ENCODE measurements around the gene PTGER2.

PTGER2 gene, protein sequence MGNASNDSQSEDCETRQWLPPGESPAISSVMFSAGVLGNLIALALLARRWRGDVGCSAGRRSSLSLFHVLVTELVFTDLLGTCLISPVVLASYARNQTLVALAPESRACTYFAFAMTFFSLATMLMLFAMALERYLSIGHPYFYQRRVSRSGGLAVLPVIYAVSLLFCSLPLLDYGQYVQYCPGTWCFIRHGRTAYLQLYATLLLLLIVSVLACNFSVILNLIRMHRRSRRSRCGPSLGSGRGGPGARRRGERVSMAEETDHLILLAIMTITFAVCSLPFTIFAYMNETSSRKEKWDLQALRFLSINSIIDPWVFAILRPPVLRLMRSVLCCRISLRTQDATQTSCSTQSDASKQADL

DNA sequence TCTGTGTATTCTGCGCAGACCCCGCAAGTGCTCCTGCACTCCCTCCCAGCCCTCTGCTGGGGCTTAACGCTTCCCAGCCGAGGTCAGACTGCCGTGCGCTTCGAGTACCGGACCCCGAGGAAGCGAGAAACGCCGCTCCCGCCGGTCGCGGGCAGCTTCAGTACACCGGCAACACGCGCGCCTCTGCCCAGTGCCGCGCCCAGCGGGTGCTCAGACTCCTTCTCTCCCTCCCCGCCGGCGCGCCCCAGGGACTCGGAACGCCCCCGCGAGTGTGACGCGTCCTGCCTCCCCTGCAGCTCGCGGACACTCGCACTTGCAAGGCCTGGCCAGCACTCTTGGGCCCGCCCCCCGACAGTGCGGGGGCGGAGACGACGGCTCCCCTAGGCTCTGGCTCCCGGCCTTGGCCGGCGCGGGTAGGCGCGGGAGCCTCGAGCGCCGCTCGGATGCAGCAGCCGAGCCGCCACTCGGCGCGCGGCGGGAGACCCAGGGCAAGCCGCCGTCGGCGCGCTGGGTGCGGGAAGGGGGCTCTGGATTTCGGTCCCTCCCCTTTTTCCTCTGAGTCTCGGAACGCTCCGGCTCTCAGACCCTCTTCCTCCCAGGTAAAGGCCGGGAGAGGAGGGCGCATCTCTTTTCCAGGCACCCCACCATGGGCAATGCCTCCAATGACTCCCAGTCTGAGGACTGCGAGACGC is at the start of gene PTGER2:
PTGER2 (plus strand) TSS at position 410 of the 692 bp plus-strand sequence; CDS start at position 647, 237 bp downstream.
- DNase-seq = peak; percentile 79

DNA sequence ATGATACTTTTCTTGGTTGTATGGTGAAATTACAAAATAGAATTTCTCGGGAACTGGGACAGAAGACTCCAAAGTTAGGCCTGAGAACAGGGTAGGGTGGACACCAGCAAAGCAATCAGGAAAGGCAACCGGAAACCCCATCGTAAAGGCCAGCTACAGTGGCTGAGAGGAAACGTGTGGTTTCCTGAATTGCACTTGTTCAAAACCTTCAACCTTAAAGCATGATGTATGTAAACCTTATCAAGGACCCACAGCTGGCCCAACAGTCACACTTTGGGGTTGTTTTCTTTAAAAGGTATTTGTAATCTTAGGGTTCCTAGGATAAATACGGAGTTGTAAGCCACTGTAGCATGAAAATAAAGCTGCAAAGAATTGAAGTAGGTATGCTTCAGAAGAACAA is 48.9 kb upstream of the PTGER2 start:
- no peak for DNase-seq

DNA sequence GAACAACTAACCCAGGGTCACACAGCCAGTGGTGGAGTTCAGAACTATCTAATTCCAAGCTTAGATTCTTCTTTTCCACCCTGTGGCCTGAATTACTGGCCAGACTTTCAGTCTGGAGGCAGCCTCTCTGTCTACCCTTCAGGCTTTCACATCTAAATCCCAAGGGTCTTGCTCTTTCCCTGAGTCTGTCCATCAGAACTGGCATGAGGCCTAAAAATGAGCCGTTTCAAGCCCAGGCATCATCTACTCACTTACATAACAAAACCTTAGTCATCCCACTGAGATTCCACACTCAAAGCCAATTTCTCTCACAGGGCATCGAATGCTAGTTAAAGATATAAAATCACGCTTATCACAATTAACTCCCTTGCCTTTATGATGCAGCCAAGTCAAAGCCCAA is 47.9 kb upstream of the PTGER2 start:
- DNase-seq = no peak

DNA sequence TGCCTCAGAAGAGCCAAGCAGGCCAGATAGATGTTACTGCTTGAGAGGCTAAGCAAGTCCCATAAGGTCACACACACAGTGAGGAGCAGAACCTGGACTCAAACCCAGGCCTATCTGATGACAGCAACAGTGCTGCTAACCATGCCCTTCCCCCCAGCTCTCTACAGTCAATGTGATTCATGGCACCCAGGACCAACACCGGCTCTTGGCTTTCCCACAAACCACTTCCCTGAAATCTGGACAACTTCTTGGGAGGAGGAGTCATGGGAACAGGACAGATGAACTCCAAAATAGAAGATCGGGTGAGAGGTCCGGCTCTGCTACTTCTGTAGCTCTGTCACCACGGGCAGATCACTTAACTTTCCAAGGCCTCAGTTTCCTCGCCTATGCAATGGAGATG is 47.3 kb upstream of the PTGER2 start:
- no peak for DNase-seq

DNA sequence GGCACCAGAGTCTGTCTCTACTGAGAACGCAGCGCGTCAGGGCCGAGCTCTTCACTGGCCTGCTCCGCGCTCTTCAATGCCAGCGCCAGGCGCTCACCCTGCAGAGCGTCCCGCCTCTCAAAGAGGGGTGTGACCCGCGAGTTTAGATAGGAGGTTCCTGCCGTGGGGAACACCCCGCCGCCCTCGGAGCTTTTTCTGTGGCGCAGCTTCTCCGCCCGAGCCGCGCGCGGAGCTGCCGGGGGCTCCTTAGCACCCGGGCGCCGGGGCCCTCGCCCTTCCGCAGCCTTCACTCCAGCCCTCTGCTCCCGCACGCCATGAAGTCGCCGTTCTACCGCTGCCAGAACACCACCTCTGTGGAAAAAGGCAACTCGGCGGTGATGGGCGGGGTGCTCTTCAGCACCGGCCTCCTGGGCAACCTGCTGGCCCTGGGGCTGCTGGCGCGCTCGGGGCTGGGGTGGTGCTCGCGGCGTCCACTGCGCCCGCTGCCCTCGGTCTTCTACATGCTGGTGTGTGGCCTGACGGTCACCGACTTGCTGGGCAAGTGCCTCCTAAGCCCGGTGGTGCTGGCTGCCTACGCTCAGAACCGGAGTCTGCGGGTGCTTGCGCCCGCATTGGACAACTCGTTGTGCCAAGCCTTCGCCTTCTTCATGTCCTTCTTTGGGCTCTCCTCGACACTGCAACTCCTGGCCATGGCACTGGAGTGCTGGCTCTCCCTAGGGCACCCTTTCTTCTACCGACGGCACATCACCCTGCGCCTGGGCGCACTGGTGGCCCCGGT is 46.4 kb upstream of the PTGER2 start, which contains the start of gene PTGDR:
PTGDR (plus strand) TSS at position 198 of the 778 bp plus-strand sequence; CDS start at position 315, 117 bp downstream.
- DNase-seq = peak; percentile 66

DNA sequence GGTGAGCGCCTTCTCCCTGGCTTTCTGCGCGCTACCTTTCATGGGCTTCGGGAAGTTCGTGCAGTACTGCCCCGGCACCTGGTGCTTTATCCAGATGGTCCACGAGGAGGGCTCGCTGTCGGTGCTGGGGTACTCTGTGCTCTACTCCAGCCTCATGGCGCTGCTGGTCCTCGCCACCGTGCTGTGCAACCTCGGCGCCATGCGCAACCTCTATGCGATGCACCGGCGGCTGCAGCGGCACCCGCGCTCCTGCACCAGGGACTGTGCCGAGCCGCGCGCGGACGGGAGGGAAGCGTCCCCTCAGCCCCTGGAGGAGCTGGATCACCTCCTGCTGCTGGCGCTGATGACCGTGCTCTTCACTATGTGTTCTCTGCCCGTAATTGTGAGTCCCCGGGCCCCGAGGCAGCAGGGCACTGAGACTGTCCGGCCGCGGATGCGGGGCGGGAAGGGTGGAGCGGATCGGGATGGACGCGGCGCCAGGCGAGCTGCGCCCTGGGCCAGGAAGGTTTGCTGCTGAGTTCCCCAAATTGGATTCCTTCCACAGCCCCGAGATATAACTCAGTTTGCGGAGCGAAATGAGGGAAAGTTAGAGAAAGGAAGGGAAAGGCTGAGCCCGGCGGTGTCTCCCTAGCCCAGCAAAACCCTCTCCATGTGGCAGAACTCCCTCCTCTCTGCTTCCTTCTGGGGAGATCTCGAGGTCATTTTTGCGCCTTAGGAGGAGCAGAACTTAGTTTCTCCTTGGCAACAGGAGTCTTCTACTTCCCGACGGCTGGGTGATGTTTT is 45.6 kb upstream of the PTGER2 start:
- DNase-seq = no peak

DNA sequence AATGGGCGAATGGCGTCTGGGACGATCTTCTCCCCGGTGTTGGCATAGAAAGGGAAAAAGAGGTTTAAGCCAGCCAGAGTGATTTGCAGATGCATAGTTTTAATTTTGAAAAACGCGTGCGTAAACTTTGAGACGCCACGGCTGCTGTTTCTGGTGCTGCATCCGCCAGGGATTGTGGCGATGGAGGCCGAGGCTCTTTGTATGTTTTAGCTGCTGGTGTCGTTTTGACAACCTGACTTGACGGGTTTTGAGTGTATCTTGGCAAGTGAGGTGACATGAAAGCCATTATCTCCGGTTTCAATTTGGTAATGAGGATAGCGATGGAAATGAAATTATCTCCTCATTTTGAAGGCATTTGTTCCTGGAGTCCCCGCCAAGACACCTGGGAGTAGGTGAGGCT is 45.0 kb upstream of the PTGER2 start:
- DNase-seq = no peak

DNA sequence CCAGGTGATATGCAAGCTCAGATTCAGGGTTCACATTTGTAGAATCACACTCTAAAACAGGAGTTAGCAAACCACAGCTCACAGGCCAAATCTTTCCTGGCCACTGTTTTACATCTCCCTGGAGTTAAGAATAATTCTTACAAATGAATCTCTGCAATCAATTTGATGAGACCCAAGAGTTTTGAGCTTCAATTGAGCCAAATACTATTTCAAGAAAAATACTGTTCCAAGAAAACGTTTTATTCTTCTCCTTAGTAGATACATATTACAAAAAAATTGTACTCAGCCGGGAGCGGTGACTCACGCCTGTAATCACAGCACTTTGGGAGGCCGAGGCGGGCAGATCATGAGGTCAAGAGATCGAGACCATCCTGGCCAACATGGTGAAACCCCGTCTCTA is 44.1 kb upstream of the PTGER2 start:
- no peak for DNase-seq

DNA sequence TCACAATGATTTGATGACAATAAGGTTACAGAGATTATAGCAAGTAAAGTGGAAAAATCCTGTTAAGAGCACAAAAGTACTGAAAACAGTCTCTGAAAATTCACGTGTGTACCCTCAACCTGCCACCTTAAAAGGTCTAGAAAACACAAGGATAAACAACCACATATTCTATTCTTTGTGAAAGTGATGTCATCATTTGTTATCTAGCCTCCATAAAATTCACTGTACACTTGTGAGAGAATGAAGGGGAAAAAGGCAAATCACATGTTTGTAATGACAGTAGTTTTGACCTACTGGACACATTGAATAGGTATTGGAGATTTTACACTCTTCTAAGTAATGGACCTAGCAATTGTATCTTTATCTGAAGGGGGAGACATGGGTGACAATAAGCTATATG is 42.6 kb upstream of the PTGER2 start:
- no peak for DNase-seq

DNA sequence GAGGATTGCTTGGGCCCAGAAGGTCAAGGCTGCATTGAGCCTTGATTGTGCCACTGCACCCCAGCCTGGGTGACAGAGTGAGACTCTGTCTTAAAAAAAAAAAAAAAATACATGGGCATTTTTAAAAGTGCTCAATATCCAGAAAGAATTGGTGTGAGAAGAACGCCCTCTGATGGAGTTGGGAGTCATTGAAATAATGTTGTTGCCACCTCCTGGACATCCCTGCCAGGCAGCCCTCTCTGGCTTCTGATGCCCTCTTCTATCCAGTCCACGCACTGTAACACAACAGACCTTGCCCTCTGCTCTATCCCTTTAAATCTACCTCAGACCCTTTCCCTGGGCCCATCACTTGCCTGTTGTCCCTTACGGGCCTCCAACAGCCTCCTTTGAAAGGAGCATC is 41.7 kb upstream of the PTGER2 start:
- DNase-seq = no peak

DNA sequence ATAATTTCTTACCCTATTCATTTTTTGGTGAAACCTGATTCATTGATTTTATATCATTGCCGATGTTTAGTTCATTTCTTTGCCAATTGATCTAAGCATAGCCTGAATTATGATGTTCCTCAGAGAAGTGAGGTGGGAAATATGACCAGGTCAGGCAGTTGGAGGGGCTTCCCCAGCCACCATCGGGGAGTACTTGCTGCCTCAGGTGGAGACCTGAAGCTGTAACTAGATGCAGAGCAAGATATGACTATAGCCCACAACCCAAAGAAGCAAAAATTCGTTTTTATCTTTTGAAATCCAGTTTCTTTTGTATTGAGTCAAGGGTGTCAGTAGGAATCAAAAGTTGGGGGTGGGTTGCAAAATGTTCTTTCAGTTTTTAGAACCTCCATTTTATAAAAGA is 38.7 kb upstream of the PTGER2 start:
- DNase-seq = no peak

DNA sequence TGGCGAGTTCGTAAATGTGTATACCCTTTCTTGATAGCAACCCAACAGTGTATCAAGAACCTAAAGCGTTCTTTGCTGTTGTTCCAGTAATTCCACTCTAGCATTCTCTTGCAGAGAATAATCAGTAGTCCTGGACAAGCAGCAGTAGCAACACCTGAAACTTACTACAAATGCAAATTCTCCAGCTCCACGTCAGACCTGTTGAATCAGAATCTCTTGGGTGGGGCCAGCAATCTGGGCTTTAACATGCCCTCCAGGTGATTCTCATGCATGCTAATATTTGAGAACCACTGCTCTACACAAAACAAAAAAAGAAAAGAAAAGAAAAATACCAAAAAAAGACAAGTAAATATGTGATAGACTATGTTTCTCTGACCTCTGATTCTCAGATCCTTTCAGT is 36.6 kb upstream of the PTGER2 start:
- DNase-seq = no peak

DNA sequence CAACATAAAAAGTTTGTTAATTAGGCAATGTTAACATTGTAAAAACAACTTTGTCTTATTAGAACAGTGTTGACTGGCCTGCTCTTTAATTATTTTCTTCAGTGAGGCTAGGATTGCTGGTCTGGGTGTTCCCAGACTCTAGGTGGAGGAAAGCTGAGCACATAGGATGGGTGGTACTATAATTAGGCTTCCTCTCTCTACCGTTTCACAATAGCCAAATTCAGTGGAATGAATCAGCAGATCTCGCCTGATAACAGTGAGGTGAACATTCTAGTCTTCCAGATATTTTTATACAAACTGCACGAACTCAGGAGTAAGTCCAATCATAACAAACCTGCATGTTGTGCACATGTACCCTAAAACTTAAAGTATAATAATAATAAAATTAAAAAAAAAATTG is 34.7 kb upstream of the PTGER2 start:
- no peak for DNase-seq

DNA sequence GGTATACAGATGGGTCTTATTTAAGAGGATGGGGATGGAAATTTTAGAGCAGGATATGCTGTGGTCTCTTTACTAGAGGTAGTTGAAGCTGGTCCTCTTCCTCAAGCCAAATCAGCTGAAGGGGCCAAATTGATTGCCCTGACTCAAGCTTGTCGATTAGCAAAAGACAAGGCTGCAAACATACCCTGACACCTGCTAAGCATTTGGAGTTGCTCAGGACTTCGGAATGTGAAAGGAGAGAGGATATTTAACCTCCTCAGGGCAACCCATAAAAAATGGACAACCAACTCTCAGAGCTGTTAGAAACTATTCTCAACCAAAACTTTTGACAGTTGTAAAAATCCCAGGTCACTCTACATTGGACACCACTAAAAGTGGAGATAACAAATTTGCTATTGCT is 31.0 kb upstream of the PTGER2 start:
- DNase-seq = no peak

DNA sequence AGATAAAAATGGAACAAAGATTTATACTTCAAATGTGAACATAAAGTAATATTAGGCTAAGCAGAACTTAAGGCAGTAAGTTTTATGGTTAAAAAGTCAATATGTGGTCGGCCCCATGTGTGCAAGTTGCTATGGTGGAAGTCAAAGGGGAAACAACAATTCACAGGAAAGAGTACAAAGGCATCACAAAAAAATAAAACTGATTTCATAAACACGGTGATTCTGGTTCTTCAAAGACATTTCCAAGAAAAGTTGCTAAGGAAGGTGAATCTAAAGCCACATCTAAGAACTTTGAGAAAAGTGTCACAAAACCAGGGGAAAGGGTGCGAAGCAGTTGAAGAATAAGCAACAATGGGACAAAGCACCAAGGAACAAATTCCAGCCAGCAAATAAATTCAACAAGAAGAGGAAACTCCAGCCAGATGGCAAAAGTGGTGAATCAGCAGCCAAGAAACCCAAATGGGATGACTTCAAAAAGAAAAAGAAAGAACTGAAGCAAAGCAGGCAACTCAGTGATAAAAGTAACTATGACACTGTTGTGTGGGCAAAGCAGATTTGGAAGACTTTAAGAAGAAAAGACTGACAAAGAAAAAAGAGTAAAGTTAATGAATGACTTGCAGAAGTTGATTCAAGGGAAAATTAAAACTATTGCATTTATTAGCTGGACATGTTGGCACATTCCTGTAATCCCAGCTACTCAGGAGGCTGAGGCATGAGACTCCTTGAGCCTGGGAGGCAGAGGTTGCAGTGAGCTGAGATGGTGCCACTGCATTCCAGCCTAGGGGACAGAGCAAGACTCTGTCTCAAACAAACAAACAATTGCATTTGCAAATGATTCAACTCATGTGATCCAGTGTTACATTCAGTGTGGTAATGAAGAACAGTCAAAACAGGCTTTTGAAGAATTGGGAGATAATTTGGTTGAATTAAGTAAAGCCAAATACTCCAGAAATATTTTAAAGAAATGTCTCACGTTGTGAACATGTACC is 27.2 kb upstream of the PTGER2 start:
- DNase-seq = no peak

DNA sequence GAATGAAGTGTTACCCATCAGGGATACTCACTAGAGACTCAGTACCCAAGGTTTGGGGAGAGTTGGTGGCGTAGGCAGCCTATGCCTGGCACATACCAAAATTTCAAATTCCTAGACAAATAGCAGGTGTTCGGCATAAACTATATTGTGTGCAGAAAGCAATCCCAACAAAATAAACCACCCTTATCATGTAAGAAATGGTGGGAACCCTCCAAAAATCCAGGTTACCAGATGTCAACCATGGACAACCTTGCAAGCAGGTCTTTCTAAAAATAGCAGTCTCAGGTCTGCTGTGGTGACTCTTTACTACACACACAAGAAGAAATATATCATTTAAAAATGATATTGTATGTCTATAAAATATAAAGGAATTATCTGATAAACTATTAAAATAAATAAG is 17.7 kb upstream of the PTGER2 start:
- no peak for DNase-seq

DNA sequence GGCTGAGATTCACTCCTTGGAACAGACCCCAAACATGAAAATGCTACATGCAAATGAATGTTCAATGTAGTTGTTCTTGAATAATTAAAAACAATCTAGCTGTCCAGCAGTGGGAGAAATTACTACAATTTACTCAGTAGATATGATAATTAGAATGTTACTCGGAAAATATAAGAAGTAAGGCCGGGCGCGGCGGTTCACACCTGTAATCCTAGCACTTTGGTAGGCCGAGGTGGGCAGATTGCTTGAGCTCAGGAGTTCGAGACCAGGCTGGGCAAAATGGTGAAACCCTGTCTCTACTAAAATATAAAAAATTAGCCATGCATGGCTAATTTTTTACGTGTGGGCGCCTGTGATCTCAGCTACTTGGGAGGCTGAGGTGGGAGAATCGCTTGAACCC is 15.3 kb upstream of the PTGER2 start:
- no peak for DNase-seq

DNA sequence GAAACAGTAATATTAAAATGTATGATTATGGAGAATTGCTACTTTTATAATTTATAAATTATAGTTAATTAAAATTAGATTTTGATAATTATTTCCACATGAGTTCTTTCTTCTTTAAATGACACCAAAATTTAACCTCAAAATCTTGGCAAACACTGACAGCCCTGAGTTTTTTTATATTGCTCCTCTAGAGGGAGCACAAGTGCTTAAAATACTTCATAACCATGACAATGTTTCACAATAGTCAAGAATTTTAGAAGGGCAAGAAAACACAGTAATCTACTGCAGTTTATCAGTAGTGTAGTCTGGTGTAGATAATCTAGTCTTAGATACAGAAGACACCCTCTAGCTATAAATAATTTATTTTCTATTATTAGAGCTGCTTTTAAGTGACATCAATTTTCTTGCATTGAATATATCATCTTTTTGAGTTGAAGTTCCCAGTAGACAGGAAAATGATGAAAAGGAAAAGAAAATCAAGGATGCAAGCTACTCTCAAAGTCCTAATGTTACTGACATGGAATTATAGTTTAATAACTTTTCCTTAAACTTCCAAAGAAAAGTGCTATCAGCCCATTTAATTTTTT is 14.3 kb upstream of the PTGER2 start:
- peak; percentile 81 for DNase-seq

DNA sequence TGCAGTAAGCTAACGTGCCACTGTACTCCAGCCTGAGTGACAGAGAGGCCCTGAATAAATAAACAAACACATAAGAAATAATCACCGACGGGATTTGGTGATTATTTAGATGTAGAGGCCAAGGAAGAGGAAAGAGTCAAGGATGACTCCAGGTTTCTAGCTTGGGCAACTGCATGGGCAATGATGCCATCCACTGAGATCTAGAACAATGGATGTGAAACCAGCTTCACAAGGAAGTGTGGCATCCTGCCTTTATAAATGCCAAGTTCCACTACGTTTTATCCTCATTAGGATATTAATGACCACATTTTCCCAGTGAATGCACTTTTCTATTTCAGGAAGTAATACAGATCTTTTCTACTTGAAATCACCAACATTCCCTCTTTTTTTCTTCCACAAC is 10.9 kb upstream of the PTGER2 start:
- DNase-seq = no peak

DNA sequence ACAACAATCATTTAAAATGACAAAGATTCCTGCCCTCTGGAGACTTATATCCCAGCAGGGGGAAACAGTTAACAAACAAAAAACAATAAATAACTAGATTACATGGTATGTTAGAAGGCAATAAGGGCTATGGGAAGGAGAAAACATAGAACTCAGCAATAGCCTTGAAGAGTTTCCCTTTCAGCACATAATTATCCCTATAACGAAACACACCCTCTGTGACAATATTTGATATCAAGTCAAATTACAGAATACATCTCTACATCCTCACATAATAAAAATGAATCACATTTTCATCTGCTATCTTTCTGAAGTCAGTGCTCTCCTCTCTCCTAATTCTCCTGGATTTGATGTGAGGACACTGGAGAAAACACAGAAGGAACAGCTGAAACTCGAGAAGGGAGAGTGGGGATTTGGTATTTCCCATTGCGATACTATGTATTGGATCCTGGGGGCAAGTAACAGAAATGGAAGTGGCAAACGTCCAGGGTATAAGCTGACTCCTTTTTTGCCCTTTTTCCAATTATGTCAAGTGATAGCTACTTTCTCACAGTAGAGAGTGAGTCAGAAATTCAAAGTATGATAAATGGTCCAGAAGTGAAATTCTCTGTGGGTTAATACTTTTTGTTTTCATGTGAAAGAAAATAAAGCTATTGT is 9.7 kb upstream of the PTGER2 start:
- no peak for DNase-seq

DNA sequence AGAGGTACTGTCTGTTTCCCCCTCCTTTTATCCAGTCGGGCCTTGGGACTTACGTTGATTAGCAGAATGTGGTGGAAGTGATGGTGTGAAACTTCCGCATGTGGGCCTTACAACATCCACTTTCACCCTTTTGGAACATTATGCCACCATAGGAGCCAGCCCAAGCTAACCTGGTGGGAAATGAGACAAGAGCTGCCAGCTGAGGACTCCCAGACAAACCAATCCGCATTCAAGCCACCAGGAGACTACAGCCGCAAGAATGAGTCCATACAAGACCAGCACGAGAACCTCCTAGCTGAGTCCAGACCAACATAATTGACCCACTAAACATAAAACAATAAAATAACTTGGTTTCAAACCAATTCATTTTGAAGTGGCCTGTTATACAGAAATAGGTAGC is 9.1 kb upstream of the PTGER2 start:
- DNase-seq = no peak
